ENCODE data around the gene CRAMP1.

- no peak for TF ChIP-seq CTCF (IDR thresholded peaks at IDR 0.05)
- TF ChIP-seq POLR2AphosphoS5 (IDR thresholded peaks at IDR 0.05) = no peak
Measured at GRCh38 chr16:1579214-1579613, 32.9 kb upstream of the CRAMP1 start.
